HG02588 (cell line): ENCODE data around the gene METTL22.

Source experiments
- ATAC-seq: cut with Tn5 transposase; IDR thresholded peaks from one replicate; pipeline ENCODE4 v1.9.1; 2021; ENCODE audit warnings: mild to moderate bottlenecking, moderate library complexity; ENCODE audit not compliant: unreplicated experiment

Gene METTL22

DNA sequence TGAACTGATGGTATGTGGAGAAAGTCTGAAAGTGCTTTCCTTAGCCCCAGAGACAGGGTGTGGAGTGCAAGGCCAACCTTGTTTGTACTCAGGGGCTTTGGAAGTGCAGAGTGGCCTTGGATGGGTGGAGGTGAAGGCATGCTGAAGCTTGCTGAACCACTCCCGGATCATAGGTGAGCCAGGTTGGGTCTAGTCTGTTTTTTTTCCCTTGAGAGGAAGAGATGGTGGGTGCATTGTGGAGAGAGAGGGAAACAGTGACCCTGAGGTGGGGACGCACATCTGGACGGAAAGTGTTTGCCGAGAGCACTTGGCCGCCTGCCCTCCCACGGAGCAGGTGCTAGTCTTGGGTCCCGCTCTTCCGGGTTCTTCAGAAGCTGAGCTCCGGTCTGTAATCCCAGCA, 65.4 kb downstream of the METTL22 start:
- ATAC-seq, result no peak

DNA sequence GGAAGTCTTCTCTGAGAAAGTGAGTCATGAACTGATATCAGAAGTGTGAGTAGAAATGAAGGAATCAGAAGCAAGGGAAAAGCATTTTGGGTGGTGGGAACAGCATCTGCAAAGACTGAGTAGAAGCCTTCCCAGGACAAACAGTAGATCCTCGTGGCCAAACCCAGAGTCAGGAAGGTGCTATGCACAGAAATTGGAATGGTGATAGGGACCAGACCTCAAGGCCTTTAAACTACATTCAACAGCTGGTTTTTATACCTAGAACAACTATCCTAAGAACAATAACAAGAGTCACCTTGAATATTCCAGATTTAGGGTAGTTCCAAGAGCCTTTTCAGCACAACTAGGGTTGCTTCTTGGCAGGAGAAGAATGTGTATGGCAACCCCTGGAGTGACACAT, 68.2 kb downstream of the METTL22 start:
- no peak for ATAC-seq

DNA sequence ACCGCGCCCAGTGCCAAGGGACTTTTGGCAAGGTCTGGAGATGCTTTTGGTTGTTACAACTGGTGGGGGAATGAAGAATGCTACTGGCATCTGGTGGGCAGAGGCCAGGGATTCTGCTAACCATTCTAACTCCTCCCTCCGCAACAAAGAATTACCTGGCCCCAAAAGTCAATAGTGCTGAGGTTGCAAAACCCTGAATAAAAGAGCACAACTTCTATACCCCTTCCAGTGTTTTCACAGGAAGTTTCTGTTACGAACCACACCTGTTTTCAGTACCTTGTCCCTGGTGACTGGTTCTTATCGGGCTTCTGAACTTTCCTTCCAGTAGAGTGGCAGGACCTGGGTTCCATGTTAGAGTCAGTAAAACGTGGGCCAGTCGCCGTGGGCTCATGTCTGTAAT, 70.2 kb downstream of the METTL22 start:
- no peak for ATAC-seq

DNA sequence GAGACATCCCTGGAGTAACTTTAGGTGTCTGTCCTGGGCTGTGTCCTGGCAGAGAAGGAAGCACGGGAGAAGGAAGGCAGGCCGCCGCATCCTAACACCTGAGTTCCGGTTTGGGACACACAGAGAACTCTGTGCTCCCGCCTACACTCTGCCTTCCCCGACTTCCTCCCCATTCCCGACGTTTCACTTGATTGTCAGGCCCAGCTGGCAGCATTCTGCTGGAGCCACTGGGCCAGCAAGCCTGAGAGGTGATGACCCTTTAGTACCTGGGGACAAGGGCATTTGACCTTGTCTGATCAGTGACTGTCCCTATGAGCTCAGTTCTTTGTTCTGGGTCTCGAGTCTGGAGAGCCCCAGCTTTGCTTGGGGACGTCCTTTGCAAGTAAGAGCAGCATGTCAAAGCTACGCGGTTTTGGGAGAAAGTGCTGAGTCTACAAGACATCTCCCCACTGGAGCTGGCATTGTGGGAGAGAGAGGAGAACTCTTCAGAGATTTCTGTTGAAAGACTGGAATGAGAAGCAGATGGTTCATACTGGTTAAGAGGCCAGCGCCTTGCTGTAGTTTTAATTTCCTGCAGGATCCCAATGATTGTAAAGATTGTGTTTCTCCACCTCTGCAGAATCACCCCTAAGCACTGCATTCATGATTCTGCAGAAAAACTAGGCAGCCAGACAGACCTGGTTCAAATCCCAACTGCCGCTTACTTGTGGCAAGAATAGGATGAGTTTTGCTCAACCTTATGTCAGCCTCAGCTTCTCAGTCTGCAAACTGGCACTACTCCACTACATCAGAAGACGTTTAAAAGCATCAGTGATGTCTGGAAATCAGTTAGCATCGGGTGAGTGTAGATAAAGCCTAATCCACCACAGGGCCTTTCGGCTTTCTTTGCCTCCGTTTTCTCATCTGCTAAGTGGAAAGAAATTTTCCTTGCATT, 73.6 kb downstream of the METTL22 start:
- no peak for ATAC-seq

DNA sequence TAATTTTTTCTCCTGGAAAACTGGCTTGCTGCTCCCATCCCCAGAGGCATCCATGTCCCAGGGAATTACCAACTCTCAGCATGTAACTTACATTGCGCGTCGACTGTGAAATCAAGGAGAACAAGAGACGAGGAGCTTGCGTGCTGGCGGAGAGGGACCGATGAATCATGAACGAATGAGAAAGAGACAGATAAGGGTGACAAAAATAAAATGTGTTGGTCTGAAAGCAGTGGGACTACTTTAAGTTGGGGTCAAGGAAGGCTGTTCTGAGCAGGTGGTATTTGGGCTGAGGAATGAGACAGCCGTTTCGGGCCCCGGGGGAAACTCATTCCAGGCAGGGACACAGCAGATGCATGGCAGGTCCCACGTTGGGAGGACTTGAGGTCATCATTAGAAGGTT, 75.4 kb downstream of the METTL22 start:
- no peak for ATAC-seq

DNA sequence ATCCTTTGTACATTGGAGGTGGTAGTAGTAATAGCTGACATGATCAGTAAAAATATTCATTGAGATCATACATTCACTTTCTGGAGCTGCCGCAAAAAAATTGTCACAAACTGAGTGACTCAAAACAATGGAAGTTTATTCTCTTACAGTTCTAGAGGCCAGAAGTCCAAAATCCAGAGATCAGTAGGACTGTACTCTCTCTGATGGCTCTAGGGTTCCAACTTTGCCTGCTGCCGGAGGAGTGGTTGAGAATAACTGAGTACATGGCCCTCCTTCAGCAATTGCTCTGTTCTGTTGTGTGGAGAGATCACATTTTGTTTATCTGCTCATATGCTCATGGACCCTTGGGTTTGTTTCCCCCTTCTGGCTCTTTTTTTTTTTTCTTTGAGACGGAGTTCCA, 76.5 kb downstream of the METTL22 start:
- no peak for ATAC-seq
